Transverse colon (tissue), 4 donors: Measurements from ENCODE around the gene ZNF695. TPM values are rescaled to one million over a fixed set of nuclear protein-coding genes. Genes with fewer than 3 reads are reported as not detected.
"Not testable (repeated sequence)": the region's sequence is repeated elsewhere in the genome, so short reads cannot be mapped to it uniquely, and the experiment has no call there.

Source experiments
- DNase-seq: peaks from one replicate; pipeline ENCODE4 v3.0.0-alpha.2; 2019
- H3K27ac ChIP-seq, 4 donors: fragments of 200-600 bp; sonication (generic); 2 replicates each; pipeline ENCODE4 v1.5.1; 2016 to 2018; ENCODE audit warnings: inconsistent platforms in 4 of 4
- H3K27me3 ChIP-seq: fragments of 200-600 bp; sonication (generic); 2 replicates; pipeline ENCODE4 v1.5.1; 2017; ENCODE audit warnings: inconsistent platforms
- H3K36me3 ChIP-seq, 4 donors: fragments of 200-600 bp; sonication (generic); 2 replicates each; pipeline ENCODE4 v1.5.1; 2017 to 2019; ENCODE audit warnings: inconsistent platforms in 4 of 4
- H3K4me1 ChIP-seq, 4 donors: fragments of 200-600 bp; sonication (generic); 2 replicates each; pipeline ENCODE4 v1.5.1; 2017 to 2020; ENCODE audit warnings: inconsistent platforms in 4 of 4
- H3K4me3 ChIP-seq, 4 donors: fragments of 200-600 bp; sonication (generic); 1 replicate in 1 of 4; 2 replicates in 3 of 4; pipeline versions ENCODE4 v1.5.1 to v1.6.1; 2017 to 2019; ENCODE audit warnings: inconsistent platforms in 4 of 4
- H3K9me3 ChIP-seq, 2 donors: fragments of 200-600 bp; sonication (generic); 2 replicates each; pipeline ENCODE4 v1.5.1; 2017 to 2019; ENCODE audit warnings: inconsistent platforms in 2 of 2
- CTCF ChIP-seq, 5 experiments: fragments of 200-600 bp in 3 of 5; fragments of 450-650 bp in 2 of 5; sonication (generic) in 3 of 5; IDR thresholded peaks; 1 replicate in 2 of 5; 2 replicates in 3 of 5; pipeline ENCODE4 v1.5.1; 2016 to 2017; ENCODE audit warnings: antibody characterized with exemption in 5 of 5, inconsistent platforms in 3 of 5, mild to moderate bottlenecking in 2 of 5, moderate library complexity in 1 of 5
- EP300 ChIP-seq: sonication (generic); formaldehyde crosslinking; IDR thresholded peaks from one replicate; pipeline ENCODE4 v1.6.1; 2017; ENCODE audit warnings: antibody characterized with exemption, low read depth
- POLR2A ChIP-seq: fragments of 450-650 bp; IDR thresholded peaks from one replicate; pipeline ENCODE4 v1.6.1; 2016; ENCODE audit warnings: antibody characterized with exemption, mild to moderate bottlenecking, moderate library complexity
- POLR2AphosphoS5 ChIP-seq, 3 donors: sonication (generic); formaldehyde crosslinking; IDR thresholded peaks; one replicate each; pipeline ENCODE4 v1.6.1; 2016; ENCODE audit warnings: antibody characterized with exemption in 3 of 3
- WGBS, 2 donors: methylation state at CpG; one replicate each; pipeline ENCODE4 v1.1.5; 2018; ENCODE audit warnings: low coverage in 1 of 2; 5-methylcytosine and 5-hydroxymethylcytosine counted together
- in situ Hi-C, 4 donors: fragments of 200-750 bp; cut with MboI; loops; one replicate each; pipeline versions ENCODE4 v1.15.0 to v1.15.1; 2017; ENCODE audit warnings: low sequenced_read_pairs in 3 of 4, low pct_ligation_motif_present in 1 of 4, low pct_unique_long_range_greater_than_20kb in 1 of 4
- intact Hi-C: fragments of 100-400 bp; cut with DNase I; formaldehyde crosslinking; loops from one replicate; pipeline ENCODE4 v1.15.1; 2023; ENCODE audit warnings: low total_unique reads
- total RNA-seq, 4 donors: library from RNA; depleted of rRNA; stranded (reverse); fragments of >200 nt; gene quantifications; one replicate each; pipeline ENCODE4 v1.1.0, GENCODE V29; 2016

Gene ZNF695
- total RNA-seq, 4 donors from 2014 or later = 0.16 to 11.7 (median 0.27) TPM; not detected in 1

GRCh38 chr1:247013391-247013790 lies 5.5 kb upstream of the ZNF695 start:
- DNase-seq = no peak
- Histone ChIP-seq H3K4me1 (no peaks in the 10 kb centered on the region), H3K27me3 (no peaks in the 10 kb centered on the region), H3K9me3 (peaks cover 0 to 3% of the 10 kb centered on the region in 2 donors), H3K4me3 (no peak overlapping the region), H3K36me3 (no peaks in the 10 kb centered on the region), H3K27ac (no peak overlapping the region)
- no peak for TF ChIP-seq CTCF (IDR thresholded peaks at IDR 0.05)
- no peak for TF ChIP-seq POLR2AphosphoS5 (IDR thresholded peaks at IDR 0.05)
- TF ChIP-seq POLR2A = no peak
- no peak for TF ChIP-seq EP300
- in situ Hi-C loops = no loop called here
- 87 to 95% methylated on average over 4 to 6 of the region's 6 CpGs for WGBS, 2 donors
- intact Hi-C loops = no loop called here

- Histone ChIP-seq H3K4me1 (peaks cover 0 to 2% (median 0%) of the 10 kb centered on the region in 4 donors), H3K4me3 (peak overlapping the region in 1 of 4 donors; percentile 86), H3K36me3 (no peaks in the 10 kb centered on the region), H3K27me3 (peaks cover 11% of the 10 kb centered on the region), H3K27ac (no peak overlapping the region), H3K9me3 (peaks cover 5 to 11% of the 10 kb centered on the region in 2 donors)
- TF ChIP-seq EP300 = no peak
- no peak for TF ChIP-seq POLR2A
- TF ChIP-seq POLR2AphosphoS5 (IDR thresholded peaks at IDR 0.05) = no peak
- TF ChIP-seq CTCF (IDR thresholded peaks at IDR 0.05) = no peak
- in situ Hi-C loops (no loop called here), intact Hi-C loops (no loop called here)
- WGBS, 2 donors = 80 to 87% methylated on average over 2 to 13 of the region's 13 CpGs
- no peak for DNase-seq
These were observed 546 bp upstream of the ZNF695 start for GRCh38 chr1:247008406-247008799.

GRCh38 chr1:247004081-247004480 lies 3.8 kb downstream of the ZNF695 start:
- WGBS, 2 donors = 87 to 94% methylated on average over 6 of the region's 6 CpGs
- H3K27ac ChIP-seq, in situ Hi-C loops, DNase-seq, H3K4me1 ChIP-seq, H3K36me3 ChIP-seq, H3K4me3 ChIP-seq, intact Hi-C loops: not testable (repeated sequence)
- Histone ChIP-seq H3K9me3 (peaks cover 5 to 11% of the 10 kb centered on the region in 2 donors), H3K27me3 (peaks cover 11% of the 10 kb centered on the region)

GRCh38 chr1:246989901-246990300 lies 18.0 kb downstream of the ZNF695 start:
- peaks cover 69 to 79% of the 10 kb centered on the region in 2 donors for H3K9me3 ChIP-seq
- in situ Hi-C loops (no loop called here), intact Hi-C loops (no loop called here)
- no peak overlapping the region for H3K4me3 ChIP-seq
- H3K4me1 ChIP-seq = no peaks in the 10 kb centered on the region
- no peak for TF ChIP-seq POLR2AphosphoS5 (IDR thresholded peaks at IDR 0.05)
- no peak for DNase-seq
- WGBS, 2 donors = 86 to 100% methylated on average over 1 to 2 of the region's 2 CpGs
- H3K27ac ChIP-seq = no peak overlapping the region
- H3K27me3 ChIP-seq = no peaks in the 10 kb centered on the region
- H3K36me3 ChIP-seq = peaks cover 0 to 11% (median 3%) of the 10 kb centered on the region in 4 donors

- in situ Hi-C loops = no loop called here
- Histone ChIP-seq H3K9me3 (peaks cover 67 to 87% of the 10 kb centered on the region in 2 donors), H3K4me3 (no peak overlapping the region), H3K27me3 (no peaks in the 10 kb centered on the region), H3K27ac (no peak overlapping the region), H3K36me3 (peaks cover 0 to 11% (median 3%) of the 10 kb centered on the region in 4 donors), H3K4me1 (no peaks in the 10 kb centered on the region)
- intact Hi-C loops = no loop called here
- no peak for DNase-seq
- WGBS, 2 donors = 96 to 100% methylated on average over 3 to 4 of the region's 4 CpGs
- TF ChIP-seq EP300 (no peak), CTCF (IDR thresholded peaks at IDR 0.05) (no peak), POLR2A (no peak), POLR2AphosphoS5 (IDR thresholded peaks at IDR 0.05) (no peak)
These were observed 19.5 kb downstream of the ZNF695 start for GRCh38 chr1:246988316-246988715.
